H1 (cell line): ENCODE data around the gene TNNI2.

Experiments
- CTCF ChIP-seq, 3 experiments: IDR thresholded peaks; 1 replicate in 2 of 3; 2 replicates in 1 of 3; pipeline versions ENCODE4 v1.5.1 to v1.6.1; 2011; ENCODE audit warnings: low read length in 3 of 3, mild to moderate bottlenecking in 3 of 3, inconsistent platforms in 2 of 3, low read depth in 1 of 3, moderate library complexity in 1 of 3; ENCODE audit not compliant: insufficient read depth in 1 of 3; ENCODE audit errors: control extremely low read depth in 1 of 3
- EGR1 ChIP-seq: IDR thresholded peaks from 2 replicates; pipeline ENCODE4 v1.6.1; 2011; ENCODE audit warnings: low read depth, low read length, borderline replicate concordance
- EZH2 ChIP-seq: fragments of 200-600 bp; sonication (generic); IDR thresholded peaks from 2 replicates; pipeline ENCODE4 v1.7.1; 2012; ENCODE audit warnings: low read depth, mild to moderate bottlenecking, moderate library complexity, low read length, inconsistent platforms; ENCODE audit not compliant: severe bottlenecking
- POLR2A ChIP-seq, 2 experiments: IDR thresholded peaks; 1 replicate in 1 of 2; 2 replicates in 1 of 2; pipeline ENCODE4 v1.6.1; 2011; ENCODE audit warnings: low read depth in 2 of 2, low read length in 2 of 2, mild to moderate bottlenecking in 2 of 2; ENCODE audit errors: control extremely low read depth in 1 of 2
- RAD21 ChIP-seq, 2 experiments: IDR thresholded peaks in 1 of 2; conservative IDR thresholded peaks in 1 of 2; 2 replicates each; pipeline ENCODE4 v1.6.1; 2011; ENCODE audit warnings: low read depth in 2 of 2, low read length in 2 of 2, improper control_type of control experiment in 1 of 2, inconsistent platforms in 1 of 2, mild to moderate bottlenecking in 1 of 2, moderate library complexity in 1 of 2
- RXRA ChIP-seq: IDR thresholded peaks from 2 replicates; pipeline ENCODE4 v1.6.1; 2011; ENCODE audit warnings: low read depth, mild to moderate bottlenecking, low read length, moderate library complexity; ENCODE audit not compliant: insufficient read depth
- SIX5 ChIP-seq: IDR thresholded peaks from 2 replicates; pipeline ENCODE4 v1.6.1; 2011; ENCODE audit warnings: mild to moderate bottlenecking, low read depth, low read length

- no peak for TF ChIP-seq EZH2
- no peak for TF ChIP-seq RAD21 (IDR thresholded peaks at IDR 0.05 in 1 of 2, conservative IDR thresholded peaks at IDR 0.05 in 1 of 2; ENCODE audit: low read depth in 2 of 2, low read length in 2 of 2)
- no peak for TF ChIP-seq SIX5
- TF ChIP-seq EGR1, result no peak
- TF ChIP-seq CTCF (IDR thresholded peaks at IDR 0.05; ENCODE audit: control extremely low read depth in 1 of 3, insufficient read depth in 1 of 3, low read depth in 1 of 3, low read length in 3 of 3), result no peak
- no peak for TF ChIP-seq POLR2A (IDR thresholded peaks at IDR 0.05; ENCODE audit: control extremely low read depth in 1 of 2, low read depth in 2 of 2, low read length in 2 of 2)
- no peak for TF ChIP-seq RXRA
Measured at GRCh38 chr11:1822648-1823375, 16.0 kb upstream of the TNNI2 start.
